ENCODE measurements around the gene PANK2.

The PANK2 gene

DNA sequence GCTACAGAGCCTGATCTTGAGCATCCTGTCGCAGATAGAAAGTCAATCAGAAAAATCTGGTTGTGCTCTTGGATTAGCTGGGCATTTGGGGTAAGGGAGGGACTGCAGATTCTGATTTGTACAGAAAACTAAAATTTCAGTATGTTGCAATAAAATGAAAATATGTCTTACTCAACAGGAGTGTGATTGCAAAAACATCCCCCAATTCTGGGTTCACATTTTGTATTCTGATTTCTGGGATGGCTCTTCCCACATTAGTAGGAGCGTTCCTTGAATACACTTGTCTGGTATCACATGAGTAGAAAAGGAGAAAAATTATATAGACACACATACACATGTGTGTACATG lies 40.5 kb downstream of the PANK2 start:
- no peak overlapping the region for H3K4me3 ChIP-seq (ENCODE audit: low read depth, low read length)
- TF ChIP-seq, protein P1, sequence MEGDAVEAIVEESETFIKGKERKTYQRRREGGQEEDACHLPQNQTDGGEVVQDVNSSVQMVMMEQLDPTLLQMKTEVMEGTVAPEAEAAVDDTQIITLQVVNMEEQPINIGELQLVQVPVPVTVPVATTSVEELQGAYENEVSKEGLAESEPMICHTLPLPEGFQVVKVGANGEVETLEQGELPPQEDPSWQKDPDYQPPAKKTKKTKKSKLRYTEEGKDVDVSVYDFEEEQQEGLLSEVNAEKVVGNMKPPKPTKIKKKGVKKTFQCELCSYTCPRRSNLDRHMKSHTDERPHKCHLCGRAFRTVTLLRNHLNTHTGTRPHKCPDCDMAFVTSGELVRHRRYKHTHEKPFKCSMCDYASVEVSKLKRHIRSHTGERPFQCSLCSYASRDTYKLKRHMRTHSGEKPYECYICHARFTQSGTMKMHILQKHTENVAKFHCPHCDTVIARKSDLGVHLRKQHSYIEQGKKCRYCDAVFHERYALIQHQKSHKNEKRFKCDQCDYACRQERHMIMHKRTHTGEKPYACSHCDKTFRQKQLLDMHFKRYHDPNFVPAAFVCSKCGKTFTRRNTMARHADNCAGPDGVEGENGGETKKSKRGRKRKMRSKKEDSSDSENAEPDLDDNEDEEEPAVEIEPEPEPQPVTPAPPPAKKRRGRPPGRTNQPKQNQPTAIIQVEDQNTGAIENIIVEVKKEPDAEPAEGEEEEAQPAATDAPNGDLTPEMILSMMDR (IDR thresholded peaks at IDR 0.05; ENCODE audit: low read depth, low read length): no peak

GRCh38 chr20:3930265-3931206 lies 41.3 kb downstream of the PANK2 start:
- TF ChIP-seq, protein P1 (IDR thresholded peaks at IDR 0.05; ENCODE audit: low read depth, low read length): no peak

DNA sequence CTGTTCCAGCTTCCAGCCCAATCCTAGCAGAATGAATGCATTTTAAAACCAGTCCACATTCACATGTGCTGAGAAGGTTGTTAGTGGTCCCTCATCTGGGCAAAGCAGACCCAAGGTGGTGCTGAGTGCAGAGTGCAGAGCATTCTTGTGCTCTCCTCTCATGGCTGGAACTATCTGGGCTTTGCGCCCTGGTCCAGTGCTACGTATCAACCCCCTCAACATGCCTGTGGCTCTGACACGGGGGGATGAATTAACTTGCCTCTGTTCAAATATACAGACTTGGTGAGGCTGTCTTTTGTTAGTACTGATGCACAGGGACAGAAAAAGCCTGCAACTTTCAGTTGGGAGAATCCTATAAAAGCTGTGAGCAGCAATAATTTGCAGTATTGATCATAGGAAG lies 42.5 kb downstream of the PANK2 start:
- TF ChIP-seq, protein P1 (IDR thresholded peaks at IDR 0.05; ENCODE audit: low read depth, low read length): no peak

More at GRCh38 chr20:3930265-3931206, 41.3 kb downstream of the PANK2 start:
- no peak overlapping the region for H3K4me3 ChIP-seq (ENCODE audit: low read depth, low read length)

GRCh38 chr20:3932277-3932676 lies 43.1 kb downstream of the PANK2 start:
- H3K4me3 ChIP-seq (ENCODE audit: low read depth, low read length): no peak overlapping the region; the same call in 1 of the 2 replicates
- TF ChIP-seq, protein P1 (IDR thresholded peaks at IDR 0.05; ENCODE audit: low read depth, low read length): no peak

More for the DNA sequence above, 42.5 kb downstream of the PANK2 start:
- no peak overlapping the region for H3K4me3 ChIP-seq (ENCODE audit: low read depth, low read length)

- TF ChIP-seq, protein P1 (IDR thresholded peaks at IDR 0.05; ENCODE audit: low read depth, low read length): no peak
- H3K4me3 ChIP-seq (ENCODE audit: low read depth, low read length): no peak overlapping the region; the same call in 1 of the 2 replicates
These were observed 43.5 kb downstream of the PANK2 start for GRCh38 chr20:3932681-3933080.

GRCh38 chr20:3933218-3933617 lies 44.0 kb downstream of the PANK2 start:
- TF ChIP-seq, protein P1 (IDR thresholded peaks at IDR 0.05; ENCODE audit: low read depth, low read length): no peak
- H3K4me3 ChIP-seq (ENCODE audit: low read depth, low read length): no peak overlapping the region

- TF ChIP-seq, protein P1 (IDR thresholded peaks at IDR 0.05; ENCODE audit: low read depth, low read length): no peak
- no peak overlapping the region for H3K4me3 ChIP-seq (ENCODE audit: low read depth, low read length)
These were observed 45.4 kb downstream of the PANK2 start for GRCh38 chr20:3934624-3935023.

Data from WI38 (cell line).